Endothelial cell of umbilical vein (primary cell): ENCODE data around the gene EMID1. TPM values are rescaled to one million over a fixed set of nuclear protein-coding genes. Genes with fewer than 3 reads are reported as not detected.

Source experiments
- BruUV-seq: library from RNA; stranded (reverse); fragments of 400-500 nt; replicated peaks from 2 replicates; lab custom pipeline; 2021; lab: Mats Ljungman, UMichigan
- CTCF ChIA-PET: fragments of 300-600, 350-600 bp; sonication (Branson Sonifier 250); formaldehyde crosslinking; loops from one replicate; lab custom pipeline; 2021; ENCODE audit warnings: antibody characterized with exemption, inconsistent platforms; lab: Charles Lee
- POLR2A ChIA-PET: fragments of 300-600, 350-600 bp; sonication (Branson Sonifier 250); formaldehyde crosslinking; loops from one replicate; lab custom pipeline; 2021; ENCODE audit warnings: antibody characterized with exemption, inconsistent platforms; lab: Charles Lee
- DNase-seq: peaks from one replicate; pipeline ENCODE4 v3.0.0-alpha.2; 2011; ENCODE audit warnings: low read depth, low spot score
- FAIRE-seq: peaks from 2 replicates; lab custom pipeline; 2011; peaks lifted over from hg19 to GRCh38; lab: Jason Lieb, UNC
- H2AFZ ChIP-seq: 2 replicates; pipeline ENCODE4 v1.6.0; 2012; ENCODE audit warnings: low read depth, low read length, control low read depth, inconsistent platforms
- H3K27ac ChIP-seq: 2 replicates; pipeline ENCODE4 v1.5.1; 2011; ENCODE audit warnings: low read depth, mild to moderate bottlenecking, control low read depth, low read length, moderate library complexity; ENCODE audit not compliant: insufficient read depth
- H3K27me3 ChIP-seq, 2 experiments: 2 replicates each; pipeline versions ENCODE4 v1.6.0 to v1.6.1; 2011; ENCODE audit warnings: low read length in 2 of 2, mixed read lengths in 1 of 2; ENCODE audit not compliant: control insufficient read depth in 2 of 2, insufficient read depth in 2 of 2
- H3K36me3 ChIP-seq, 2 experiments: 2 replicates in 1 of 2; 3 replicates in 1 of 2; pipeline ENCODE4 v1.5.1; 2011; ENCODE audit warnings: low read length in 2 of 2, mild to moderate bottlenecking in 1 of 2, moderate library complexity in 1 of 2; ENCODE audit not compliant: control insufficient read depth in 2 of 2, insufficient read depth in 2 of 2; ENCODE audit errors: extremely low read depth in 1 of 2
- H3K4me1 ChIP-seq: 3 replicates; pipeline ENCODE4 v1.5.1; 2011; ENCODE audit warnings: mild to moderate bottlenecking, low read length; ENCODE audit not compliant: control insufficient read depth, insufficient read depth; ENCODE audit errors: extremely low read depth
- H3K4me2 ChIP-seq: 2 replicates; pipeline ENCODE4 v1.6.1; 2011; ENCODE audit warnings: low read length, control low read depth, mixed read lengths; ENCODE audit not compliant: insufficient read depth
- H3K4me3 ChIP-seq, 3 experiments: fragments of 200-600 bp in 1 of 3; sonication (generic), shearing (Covaris generic) in 1 of 3; replicated peaks in 1 of 3; 2 replicates each; pipeline ENCODE4 v1.5.1; 2011 to 2016; ENCODE audit warnings: control low read depth in 3 of 3, low read length in 3 of 3, mild to moderate bottlenecking in 2 of 3, inconsistent platforms in 1 of 3, low read depth in 1 of 3, moderate library complexity in 1 of 3; ENCODE audit not compliant: insufficient read depth in 1 of 3
- H3K79me2 ChIP-seq: 2 replicates; pipeline ENCODE4 v1.6.0; 2012; ENCODE audit warnings: low read length, inconsistent platforms; ENCODE audit not compliant: control insufficient read depth, insufficient read depth
- H3K9ac ChIP-seq: replicated peaks from 2 replicates; pipeline ENCODE3; 2011; ENCODE audit warnings: low read length, control low read depth; ENCODE audit not compliant: insufficient read depth; ENCODE audit errors: extremely low read depth
- H3K9me1 ChIP-seq: replicated peaks from 3 replicates; pipeline ENCODE4 v1.6.0; 2011; ENCODE audit warnings: mild to moderate bottlenecking, low read length; ENCODE audit not compliant: control insufficient read depth, insufficient read depth; ENCODE audit errors: extremely low read depth
- H3K9me3 ChIP-seq: replicated peaks from 2 replicates; pipeline ENCODE4 v1.5.1; 2012; ENCODE audit warnings: low read length, inconsistent platforms; ENCODE audit not compliant: control insufficient read depth, insufficient read depth
- H4K20me1 ChIP-seq: replicated peaks from 2 replicates; pipeline ENCODE3; 2011; ENCODE audit warnings: mild to moderate bottlenecking, low read length; ENCODE audit not compliant: control insufficient read depth, insufficient read depth; ENCODE audit errors: extremely low read depth
- EZH2 ChIP-seq: IDR thresholded peaks from 2 replicates; pipeline ENCODE4 v1.6.1; 2012; ENCODE audit warnings: borderline replicate concordance, low read depth, mild to moderate bottlenecking, moderate library complexity, low read length, inconsistent platforms; ENCODE audit not compliant: severe bottlenecking
- FOS ChIP-seq: IDR thresholded peaks from 2 replicates; pipeline ENCODE4 v1.6.1; 2011; ENCODE audit warnings: mild to moderate bottlenecking, low read length, moderate library complexity, borderline replicate concordance; ENCODE audit not compliant: insufficient read depth
- GATA2 ChIP-seq: IDR thresholded peaks from 2 replicates; pipeline ENCODE4 v1.7.0; 2011; ENCODE audit warnings: low read depth, mild to moderate bottlenecking, moderate library complexity, mixed read lengths, low read length; ENCODE audit not compliant: insufficient read length, insufficient read depth
- JUN ChIP-seq: IDR thresholded peaks from 2 replicates; pipeline ENCODE4 v1.6.1; 2011; ENCODE audit warnings: borderline replicate concordance, low read depth; ENCODE audit not compliant: insufficient read length, insufficient read depth
- MYC ChIP-seq: IDR thresholded peaks from one replicate; pipeline ENCODE4 v1.6.1; 2011; ENCODE audit warnings: mild to moderate bottlenecking, low read depth, low read length
- POLR2A ChIP-seq: IDR thresholded peaks from 2 replicates; pipeline ENCODE4 v1.6.1; 2012; ENCODE audit warnings: low read depth, mild to moderate bottlenecking, control low read depth, low read length
- POLR2AphosphoS5 ChIP-seq: IDR thresholded peaks from 2 replicates; pipeline ENCODE4 v1.6.1; 2012; ENCODE audit warnings: low read depth, mild to moderate bottlenecking, control low read depth, low read length, moderate library complexity; ENCODE audit not compliant: insufficient read depth
- dilution Hi-C: fragments of 300-500 bp; cut with MboI; formaldehyde crosslinking; loops from one replicate; pipeline ENCODE4 v1.15.0; 2019; ENCODE audit warnings: low sequenced_read_pairs; ENCODE audit not compliant: extremely low pct_ligation_motif_present
- intact Hi-C: fragments of 100-400 bp; cut with micrococcal nuclease; formaldehyde crosslinking; loops from one replicate; pipeline ENCODE4 v1.10.0; 2022
- polyA plus RNA-seq, 4 experiments: library from polyadenylated mRNA; depleted of rRNA in 3 of 4; stranded (reverse) in 3 of 4; unstranded in 1 of 4; fragments of >200 nt; gene quantifications; 2 replicates each; pipeline versions ENCODE4 v1.2.1 to v1.2.3, GENCODE V29; 2011 to 2012; ENCODE audit warnings: missing spikeins in 1 of 4
- total RNA-seq: library from RNA; stranded (reverse); gene quantifications from 2 replicates; pipeline ENCODE4 v1.2.3, GENCODE V29; 2021
- TF ChIP-seq, protein P1 (sequence below), 2 donors: IDR thresholded peaks; 1 replicate in 1 of 2; 2 replicates in 1 of 2; pipeline ENCODE4 v1.5.1; 2011; ENCODE audit warnings: low read length in 2 of 2, mild to moderate bottlenecking in 2 of 2, moderate library complexity in 2 of 2, control low read depth in 1 of 2, inconsistent platforms in 1 of 2, low read depth in 1 of 2; ENCODE audit not compliant: insufficient read depth in 1 of 2; ENCODE audit errors: extremely low read depth in 1 of 2
- TF ChIP-seq, protein P2 (sequence below): IDR thresholded peaks from 2 replicates; pipeline ENCODE4 v1.6.1; 2011; ENCODE audit not compliant: insufficient read depth, insufficient read length

EMID1 gene
- total and polyA plus RNA-seq, 2 donors (not counting 3 experiments of a cell fraction or from before 2014, with no cell fraction given), result 0.51 to 0.75 TPM

DNA sequence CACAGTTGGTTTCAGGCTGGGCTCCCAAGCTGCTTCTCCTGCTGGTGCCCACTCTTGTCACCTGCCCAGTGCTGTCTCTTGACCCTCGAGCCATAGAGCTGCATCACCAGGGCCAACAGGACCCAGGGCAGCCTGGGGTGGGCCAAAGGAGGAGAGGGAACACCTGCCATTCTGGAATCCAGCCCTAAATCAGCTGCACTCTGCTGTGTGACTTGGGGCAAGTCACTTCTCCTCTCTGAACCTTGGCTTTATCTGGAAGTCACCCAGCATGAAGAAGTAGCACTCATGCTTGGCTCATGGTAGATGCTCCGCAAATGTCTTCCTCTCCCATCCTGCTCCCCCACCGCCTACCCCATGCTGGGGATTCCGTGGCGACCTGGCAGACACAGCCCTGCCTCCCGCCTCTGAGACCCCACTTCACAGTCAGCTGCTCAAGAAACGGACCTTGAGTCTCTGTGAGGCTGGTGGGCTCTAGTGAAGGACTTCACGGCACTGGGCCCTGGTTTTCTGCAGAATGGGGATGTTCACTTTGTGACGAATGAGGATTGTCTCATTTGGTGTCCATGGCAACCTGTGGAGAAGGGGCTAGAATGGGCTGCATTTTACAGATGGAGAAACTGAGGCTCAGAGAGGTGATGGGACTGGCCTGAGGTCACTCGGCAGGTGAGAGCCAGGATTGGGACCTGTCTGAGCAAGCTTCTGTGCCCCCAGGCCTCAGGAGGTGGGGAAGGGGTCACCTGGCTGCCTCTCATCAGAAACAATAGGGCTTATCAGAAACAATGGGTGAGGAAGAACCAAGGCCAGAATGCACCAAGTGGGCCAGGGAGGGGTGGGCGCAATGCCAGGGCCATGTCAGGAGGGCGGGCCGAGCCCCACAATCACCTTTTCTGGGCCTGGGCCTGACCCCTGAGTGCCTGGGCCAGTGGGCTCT, 12.4 kb downstream of the EMID1 start:
- Histone ChIP-seq H3K36me3 (no peaks in the 10 kb centered on the region), H3K4me3 (no peak overlapping the region), H3K27me3 (no peaks in the 10 kb centered on the region), H3K27ac (no peak overlapping the region), H3K9me3 (no peaks in the 10 kb centered on the region), H3K4me1 (no peaks in the 10 kb centered on the region), H3K79me2 (no peaks in the 10 kb centered on the region), H3K9me1 (no peaks in the 10 kb centered on the region), H4K20me1 (no peaks in the 10 kb centered on the region), H3K9ac (no peak overlapping the region), H2AFZ (no peak overlapping the region), H3K4me2 (no peak overlapping the region)
- ChIA-PET POLR2A (no interaction called here), CTCF (interaction anchor here (1.6 to 1.9 kb wide), 2 partner anchors 15 to 19 kb away, joined by 3 to 6 read pairs; no protein-coding TSS in a partner anchor)
- BruUV-seq, result no TSS peak
- no peak for DNase-seq
- FAIRE-seq, result no peak
- intact Hi-C loops, result no loop called here
- TF ChIP-seq POLR2A (no peak), MYC (no peak), POLR2AphosphoS5 (no peak), JUN (no peak), EZH2 (no peak), GATA2 (no peak), FOS (no peak)
- TF ChIP-seq, protein P1, sequence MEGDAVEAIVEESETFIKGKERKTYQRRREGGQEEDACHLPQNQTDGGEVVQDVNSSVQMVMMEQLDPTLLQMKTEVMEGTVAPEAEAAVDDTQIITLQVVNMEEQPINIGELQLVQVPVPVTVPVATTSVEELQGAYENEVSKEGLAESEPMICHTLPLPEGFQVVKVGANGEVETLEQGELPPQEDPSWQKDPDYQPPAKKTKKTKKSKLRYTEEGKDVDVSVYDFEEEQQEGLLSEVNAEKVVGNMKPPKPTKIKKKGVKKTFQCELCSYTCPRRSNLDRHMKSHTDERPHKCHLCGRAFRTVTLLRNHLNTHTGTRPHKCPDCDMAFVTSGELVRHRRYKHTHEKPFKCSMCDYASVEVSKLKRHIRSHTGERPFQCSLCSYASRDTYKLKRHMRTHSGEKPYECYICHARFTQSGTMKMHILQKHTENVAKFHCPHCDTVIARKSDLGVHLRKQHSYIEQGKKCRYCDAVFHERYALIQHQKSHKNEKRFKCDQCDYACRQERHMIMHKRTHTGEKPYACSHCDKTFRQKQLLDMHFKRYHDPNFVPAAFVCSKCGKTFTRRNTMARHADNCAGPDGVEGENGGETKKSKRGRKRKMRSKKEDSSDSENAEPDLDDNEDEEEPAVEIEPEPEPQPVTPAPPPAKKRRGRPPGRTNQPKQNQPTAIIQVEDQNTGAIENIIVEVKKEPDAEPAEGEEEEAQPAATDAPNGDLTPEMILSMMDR (IDR thresholded peaks at IDR 0.05; ENCODE audit: extremely low read depth in 1 of 2, insufficient read depth in 1 of 2, low read depth in 1 of 2, low read length in 2 of 2), result no peak
- TF ChIP-seq, protein P2, sequence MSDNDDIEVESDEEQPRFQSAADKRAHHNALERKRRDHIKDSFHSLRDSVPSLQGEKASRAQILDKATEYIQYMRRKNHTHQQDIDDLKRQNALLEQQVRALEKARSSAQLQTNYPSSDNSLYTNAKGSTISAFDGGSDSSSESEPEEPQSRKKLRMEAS, result no peak
- dilution Hi-C loops, result no loop called here
